HCT116 (cell line): ENCODE results near the gene GAP43. TPM values are rescaled to one million over a fixed set of nuclear protein-coding genes. Genes with fewer than 3 reads are reported as not detected.

ENCODE experiments used
- ATAC-seq: fragments of 200-7000 bp; cut with Tn5 transposase; 2 replicates; pipeline ENCODE4 v1.9.1; 2020; ENCODE audit warnings: mild to moderate bottlenecking, moderate library complexity
- BruUV-seq: library from RNA; stranded (reverse); fragments of 400-500 nt; replicated peaks from 2 replicates; lab custom pipeline; 2021; lab: Mats Ljungman, UMichigan
- CTCF ChIA-PET: fragments of 300-600 bp; sonication (Branson Sonifier 250); formaldehyde crosslinking; loops from one replicate; lab custom pipeline; 2021; ENCODE audit warnings: antibody characterized with exemption; lab: Charles Lee
- POLR2A ChIA-PET: fragments of 300-600, 350-600 bp; sonication (Branson Sonifier 250); formaldehyde crosslinking; loops from one replicate; lab custom pipeline; 2021; ENCODE audit warnings: antibody characterized with exemption; lab: Charles Lee
- RAD21 ChIA-PET, 2 experiments: fragments of 300-600 bp; sonication (Branson Sonifier 250); formaldehyde crosslinking; loops; one replicate each; lab custom pipeline; 2023; ENCODE audit warnings: low total read pairs in 2 of 2; ENCODE audit not compliant: uncharacterized antibody in 2 of 2, unreplicated experiment in 2 of 2, low non-redundant PET in 1 of 2; lab: Charles Lee
- DNase-seq: peaks from one replicate; pipeline ENCODE4 v3.0.0-alpha.2; 2010; ENCODE audit warnings: low read depth, low spot score
- H2AFZ ChIP-seq: fragments of 200-600 bp; shearing (Covaris generic), sonication (generic); 2 replicates; pipeline ENCODE4 v1.6.1; 2017; ENCODE audit warnings: low read depth, mixed run types, mixed read lengths, antibody characterized with exemption, low read length; ENCODE audit not compliant: poor library complexity, severe bottlenecking
- H3K27ac ChIP-seq: 2 replicates; pipeline ENCODE4 v1.5.1; 2012; ENCODE audit warnings: low read depth, low read length
- H3K27me3 ChIP-seq: fragments of 200-600 bp; sonication (generic); 2 replicates; pipeline ENCODE4 v1.6.1; 2016; ENCODE audit warnings: mixed run types, low read length, mixed read lengths; ENCODE audit not compliant: insufficient read depth
- H3K36me3 ChIP-seq, 2 experiments: fragments of 200-500 bp in 1 of 2; fragments of 200-600 bp in 1 of 2; sonication (Bioruptor generic) in 1 of 2; sonication (generic) in 1 of 2; 2 replicates each; pipeline versions ENCODE4 v1.5.1 to v1.6.1; 2014 to 2016; ENCODE audit warnings: low read length in 2 of 2, inconsistent platforms in 1 of 2, mixed read lengths in 1 of 2, mixed run types in 1 of 2; ENCODE audit not compliant: insufficient read depth in 2 of 2, control insufficient read depth in 1 of 2
- H3K4me1 ChIP-seq, 2 experiments: fragments of 200-600 bp in 1 of 2; sonication (generic) in 1 of 2; 2 replicates each; pipeline versions ENCODE4 v1.5.1 to v1.6.1; 2012 to 2017; ENCODE audit warnings: low read length in 2 of 2, inconsistent platforms in 1 of 2, mild to moderate bottlenecking in 1 of 2, mixed read lengths in 1 of 2, mixed run types in 1 of 2, moderate library complexity in 1 of 2; ENCODE audit not compliant: insufficient read depth in 2 of 2, control insufficient read depth in 1 of 2
- H3K4me2 ChIP-seq: fragments of 200-600 bp; sonication (generic); 2 replicates; pipeline ENCODE4 v1.6.1; 2017; ENCODE audit warnings: mixed run types, low read length, mixed read lengths
- H3K4me3 ChIP-seq, 2 experiments: fragments of 200-600 bp in 1 of 2; sonication (generic) in 1 of 2; replicated peaks in 1 of 2; 2 replicates each; pipeline ENCODE4 v1.5.1; 2011 to 2016; ENCODE audit warnings: low read length in 2 of 2, control low read depth in 1 of 2, low read depth in 1 of 2, mild to moderate bottlenecking in 1 of 2, mixed read lengths in 1 of 2, mixed run types in 1 of 2
- H3K79me2 ChIP-seq: fragments of 200-600 bp; sonication (generic); 2 replicates; pipeline ENCODE4 v1.6.1; 2017; ENCODE audit warnings: mild to moderate bottlenecking, mixed run types, low read length, moderate library complexity, mixed read lengths; ENCODE audit not compliant: insufficient read depth
- H3K9ac ChIP-seq: fragments of 200-600 bp; sonication (generic); 2 replicates; pipeline ENCODE4 v1.6.1; 2016; ENCODE audit warnings: low read length, mixed read lengths
- H3K9me2 ChIP-seq: fragments of 200-600 bp; sonication (generic), shearing (Covaris generic); 2 replicates; pipeline ENCODE4 v1.6.1; 2017; ENCODE audit warnings: mixed run types, mild to moderate bottlenecking, moderate library complexity; ENCODE audit not compliant: insufficient read depth
- H3K9me3 ChIP-seq, 2 experiments: fragments of 200-500 bp in 1 of 2; fragments of 200-600 bp in 1 of 2; sonication (Bioruptor generic) in 1 of 2; sonication (generic) in 1 of 2; 2 replicates each; pipeline ENCODE4 v1.6.1; 2014 to 2017; ENCODE audit warnings: low read length in 2 of 2, mixed read lengths in 2 of 2, inconsistent platforms in 1 of 2, low read depth in 1 of 2, mild to moderate bottlenecking in 1 of 2, mixed run types in 1 of 2, moderate library complexity in 1 of 2; ENCODE audit not compliant: control insufficient read depth in 1 of 2, insufficient read depth in 1 of 2
- H4K20me1 ChIP-seq: fragments of 200-600 bp; sonication (generic), shearing (Covaris generic); 2 replicates; pipeline ENCODE4 v1.6.1; 2017; ENCODE audit warnings: mixed run types, mild to moderate bottlenecking, moderate library complexity; ENCODE audit not compliant: insufficient read depth
- ATF3 ChIP-seq: IDR thresholded peaks from 2 replicates; pipeline ENCODE4 v1.6.1; 2012
- CEBPB ChIP-seq: IDR thresholded peaks from 2 replicates; pipeline ENCODE4 v1.6.1; 2012; ENCODE audit warnings: low read depth
- CTCF ChIP-seq, 3 experiments: fragments of 200-600 bp in 1 of 3; sonication (generic) in 1 of 3; IDR thresholded peaks in 2 of 3; conservative IDR thresholded peaks in 1 of 3; 2 replicates each; pipeline ENCODE4 v1.5.1; 2012 to 2017; ENCODE audit warnings: low read depth in 2 of 3, low read length in 2 of 3, antibody characterized with exemption in 1 of 3, borderline replicate concordance in 1 of 3, control low read depth in 1 of 3, mild to moderate bottlenecking in 1 of 3, mixed read lengths in 1 of 3, mixed run types in 1 of 3, moderate library complexity in 1 of 3; ENCODE audit not compliant: insufficient read depth in 1 of 3
- EGR1 ChIP-seq: IDR thresholded peaks from 2 replicates; pipeline ENCODE4 v1.6.1; 2012; ENCODE audit warnings: low read depth
- EZH2 ChIP-seq: fragments of 200-600 bp; sonication (generic); IDR thresholded peaks from 2 replicates; pipeline ENCODE4 v1.6.1; 2017; ENCODE audit warnings: antibody characterized with exemption, mixed run types
- EZH2phosphoT487 ChIP-seq: fragments of 200-600 bp; IDR thresholded peaks from 2 replicates; pipeline ENCODE4 v1.6.1; 2018; ENCODE audit warnings: antibody characterized with exemption, borderline replicate concordance
- FOSL1 ChIP-seq: IDR thresholded peaks from 2 replicates; pipeline ENCODE4 v1.6.1; 2012; ENCODE audit warnings: low read depth
- JUND ChIP-seq: IDR thresholded peaks from 2 replicates; pipeline ENCODE4 v1.6.1; 2012
- POLR2A ChIP-seq: IDR thresholded peaks from 2 replicates; pipeline ENCODE4 v1.7.0; 2011; ENCODE audit warnings: borderline replicate concordance; ENCODE audit not compliant: insufficient read depth, insufficient read length; ENCODE audit errors: extremely low read depth
- POLR2AphosphoS5 ChIP-seq: IDR thresholded peaks from 2 replicates; pipeline ENCODE4 v1.6.1; 2011; ENCODE audit warnings: mild to moderate bottlenecking, low read depth, low read length, moderate library complexity
- REST ChIP-seq: IDR thresholded peaks from 2 replicates; pipeline ENCODE4 v1.6.1; 2012; ENCODE audit warnings: low read depth
- SP1 ChIP-seq: IDR thresholded peaks from 2 replicates; pipeline ENCODE4 v1.6.1; 2012; ENCODE audit warnings: low read depth
- SRF ChIP-seq: IDR thresholded peaks from 2 replicates; pipeline ENCODE4 v1.6.1; 2012; ENCODE audit warnings: low read depth
- YY1 ChIP-seq: IDR thresholded peaks from 2 replicates; pipeline ENCODE4 v1.6.1; 2011; ENCODE audit warnings: low read length, low read depth, moderate library complexity, mild to moderate bottlenecking; ENCODE audit not compliant: insufficient replicate concordance; ENCODE audit errors: extremely low read depth
- ZFX ChIP-seq: fragments of 450-650 bp; IDR thresholded peaks from 2 replicates; pipeline ENCODE4 v1.6.1; 2017
- ZNF274 ChIP-seq: fragments of 200-500 bp; sonication (Bioruptor generic); IDR thresholded peaks from 2 replicates; pipeline ENCODE4 v1.6.1; 2014; ENCODE audit warnings: mild to moderate bottlenecking, low read depth, low read length, inconsistent platforms
- intact Hi-C: fragments of 100-400 bp; cut with micrococcal nuclease; formaldehyde crosslinking; loops from 2 replicates; pipeline ENCODE4 v1.10.0; 2022
- total RNA-seq: library from RNA; stranded (reverse); gene quantifications from one replicate; pipeline ENCODE4 v1.2.1, GENCODE V29; 2021; ENCODE audit not compliant: unreplicated experiment

The GAP43 gene
- total RNA-seq, 1 experiment from 2014 or later, result not detected

- no peaks in the 10 kb centered on the region for H3K79me2 ChIP-seq
- H2AFZ ChIP-seq, result no peak overlapping the region
- H3K27ac ChIP-seq, result no peak overlapping the region
- H3K27me3 ChIP-seq, result no peaks in the 10 kb centered on the region
- TF ChIP-seq YY1 (no peak), JUND (no peak), EZH2phosphoT487 (no peak), CTCF (IDR thresholded peaks at IDR 0.05 in 2 of 3, conservative IDR thresholded peaks at IDR 0.05 in 1 of 3; ENCODE audit: borderline replicate concordance in 1 of 3, insufficient read depth in 1 of 3, low read depth in 2 of 3, low read length in 2 of 3) (no peak), SRF (no peak), ZFX (no peak), ATF3 (no peak), CEBPB (no peak), FOSL1 (no peak), EZH2 (no peak), POLR2A (no peak), EGR1 (no peak), SP1 (no peak), POLR2AphosphoS5 (no peak), ZNF274 (no peak), REST (no peak)
- ChIA-PET RAD21 (no interaction called here), POLR2A (no interaction called here), CTCF (no interaction called here)
- no peak for DNase-seq
- no peak for ATAC-seq
- no peaks in the 10 kb centered on the region for H4K20me1 ChIP-seq
- peaks cover 5 to 8% of the 10 kb centered on the region in 2 experiments; a peak in 3 of 4 replicates for H3K4me1 ChIP-seq
- H3K9me2 ChIP-seq, result no peaks in the 10 kb centered on the region; the same call in 1 of the 2 replicates
- no peaks in the 10 kb centered on the region for H3K9me3 ChIP-seq
- H3K9ac ChIP-seq, result no peak overlapping the region
- no peak overlapping the region for H3K4me3 ChIP-seq
- no peak overlapping the region for H3K4me2 ChIP-seq
- intact Hi-C loops, result no loop called here
- no peaks in the 10 kb centered on the region for H3K36me3 ChIP-seq
- BruUV-seq, result no TSS peak
These were observed 6.8 kb upstream of the GAP43 start for GRCh38 chr3:115616461-115616860.
